Measurements from ENCODE around the gene COQ5.

GRCh38 chr12:120557589-120557988, 28.6 kb upstream of the COQ5 start:
- no peak for TF ChIP-seq ETV6 (CRISPR knock-in tag; IDR thresholded peaks at IDR 0.05)
- TF ChIP-seq CTCF (IDR thresholded peaks at IDR 0.05), result no peak
- no peak for TF ChIP-seq STAT6 (CRISPR knock-in tag; conservative IDR thresholded peaks at IDR 0.05; ENCODE audit: low read depth)
- TF ChIP-seq ELF4 (CRISPR knock-in tag; IDR thresholded peaks at IDR 0.05; ENCODE audit: low read depth), result no peak
- no peak for TF ChIP-seq USF1 (CRISPR knock-in tag; IDR thresholded peaks at IDR 0.05)
- TF ChIP-seq ESRRA (CRISPR knock-in tag; IDR thresholded peaks at IDR 0.05; ENCODE audit: borderline replicate concordance), result no peak
- TF ChIP-seq HMGXB4 (CRISPR knock-in tag; IDR thresholded peaks at IDR 0.05), result no peak
- TF ChIP-seq ZBTB43 (CRISPR knock-in tag; IDR thresholded peaks at IDR 0.05), result no peak
- TF ChIP-seq NFATC4 (CRISPR knock-in tag; IDR thresholded peaks at IDR 0.05), result no peak
- TF ChIP-seq SMAD4 (CRISPR knock-in tag; IDR thresholded peaks at IDR 0.05), result no peak
- TF ChIP-seq IRF2 (CRISPR knock-in tag; IDR thresholded peaks at IDR 0.05; ENCODE audit: borderline replicate concordance, low read depth), result no peak
- no peak for TF ChIP-seq CREB1 (CRISPR knock-in tag; IDR thresholded peaks at IDR 0.05)
- no peak for TF ChIP-seq MAX (CRISPR knock-in tag; IDR thresholded peaks at IDR 0.05)
- TF ChIP-seq TP53 (CRISPR knock-in tag; IDR thresholded peaks at IDR 0.05), result no peak
